Epithelial cell of proximal tubule (primary cell): Measurements from ENCODE around the gene ZDHHC16. TPM values are rescaled to one million over a fixed set of nuclear protein-coding genes. Genes with fewer than 3 reads are reported as not detected.

Source experiments
- DNase-seq: peaks from one replicate; pipeline ENCODE4 v3.0.0-alpha.2; 2011; ENCODE audit warnings: low read depth
- H3K4me3 ChIP-seq: 2 replicates; pipeline ENCODE4 v1.5.1; 2011; ENCODE audit warnings: low read depth, mild to moderate bottlenecking, low read length
- total RNA-seq: library from RNA; depleted of rRNA; stranded (reverse); fragments of >200 nt; gene quantifications from 2 replicates; pipeline ENCODE4 v1.2.3, GENCODE V29; 2015
- TF ChIP-seq, protein P1 (sequence below): conservative IDR thresholded peaks from 2 replicates; pipeline ENCODE4 v1.5.1; 2012; ENCODE audit warnings: low read depth, mild to moderate bottlenecking, low read length

The ZDHHC16 gene
- total RNA-seq, 1 donor from 2014 or later = 44.7 TPM

DNA sequence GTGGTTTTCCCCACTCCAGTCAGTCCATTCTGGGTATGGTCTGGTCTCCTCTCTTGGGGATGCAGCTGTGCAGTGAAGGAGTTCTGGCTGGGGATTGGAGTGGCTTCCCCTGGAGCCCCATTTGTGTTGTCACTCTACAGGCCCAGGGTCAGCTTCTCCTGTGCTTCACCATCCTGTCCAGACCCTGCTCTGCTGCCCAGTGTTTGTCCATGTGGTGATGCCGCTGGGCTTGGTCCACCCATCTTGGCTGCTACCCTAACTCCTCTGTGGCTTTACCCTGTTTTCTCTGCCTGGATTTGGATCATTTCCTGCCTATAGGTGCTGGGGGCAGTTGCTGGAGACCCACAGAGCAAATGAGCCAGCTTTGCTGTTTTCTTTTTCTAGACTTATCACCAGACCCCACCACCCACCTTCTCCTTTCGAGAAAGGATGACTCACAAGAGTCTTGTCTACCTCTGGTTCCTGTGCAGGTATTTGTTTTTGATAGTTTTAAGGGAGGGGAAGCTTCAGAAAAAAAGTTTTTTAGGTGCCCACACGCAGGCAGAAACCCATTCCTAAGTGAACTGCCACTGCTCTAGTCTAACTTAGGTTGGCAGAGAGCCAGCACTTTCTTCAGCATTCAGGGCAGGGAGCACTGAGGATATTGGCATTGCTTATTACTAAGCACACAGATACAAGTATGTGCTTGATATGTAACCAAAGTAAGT is 8.5 kb downstream of the ZDHHC16 start:
- TF ChIP-seq, protein P1, sequence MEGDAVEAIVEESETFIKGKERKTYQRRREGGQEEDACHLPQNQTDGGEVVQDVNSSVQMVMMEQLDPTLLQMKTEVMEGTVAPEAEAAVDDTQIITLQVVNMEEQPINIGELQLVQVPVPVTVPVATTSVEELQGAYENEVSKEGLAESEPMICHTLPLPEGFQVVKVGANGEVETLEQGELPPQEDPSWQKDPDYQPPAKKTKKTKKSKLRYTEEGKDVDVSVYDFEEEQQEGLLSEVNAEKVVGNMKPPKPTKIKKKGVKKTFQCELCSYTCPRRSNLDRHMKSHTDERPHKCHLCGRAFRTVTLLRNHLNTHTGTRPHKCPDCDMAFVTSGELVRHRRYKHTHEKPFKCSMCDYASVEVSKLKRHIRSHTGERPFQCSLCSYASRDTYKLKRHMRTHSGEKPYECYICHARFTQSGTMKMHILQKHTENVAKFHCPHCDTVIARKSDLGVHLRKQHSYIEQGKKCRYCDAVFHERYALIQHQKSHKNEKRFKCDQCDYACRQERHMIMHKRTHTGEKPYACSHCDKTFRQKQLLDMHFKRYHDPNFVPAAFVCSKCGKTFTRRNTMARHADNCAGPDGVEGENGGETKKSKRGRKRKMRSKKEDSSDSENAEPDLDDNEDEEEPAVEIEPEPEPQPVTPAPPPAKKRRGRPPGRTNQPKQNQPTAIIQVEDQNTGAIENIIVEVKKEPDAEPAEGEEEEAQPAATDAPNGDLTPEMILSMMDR = no peak
- DNase-seq = no peak
- H3K4me3 ChIP-seq = no peak overlapping the region

- no peak overlapping the region for H3K4me3 ChIP-seq
- TF ChIP-seq, protein P1 = no peak
These were observed 10.2 kb downstream of the ZDHHC16 start for GRCh38 chr10:97456034-97456685.

GRCh38 chr10:97456686-97457065 is 10.7 kb downstream of the ZDHHC16 start:
- H3K4me3 ChIP-seq = no peak overlapping the region
- no peak for DNase-seq
- TF ChIP-seq, protein P1 = no peak

More at GRCh38 chr10:97456034-97456685, 10.2 kb downstream of the ZDHHC16 start:
- no peak for DNase-seq

DNA sequence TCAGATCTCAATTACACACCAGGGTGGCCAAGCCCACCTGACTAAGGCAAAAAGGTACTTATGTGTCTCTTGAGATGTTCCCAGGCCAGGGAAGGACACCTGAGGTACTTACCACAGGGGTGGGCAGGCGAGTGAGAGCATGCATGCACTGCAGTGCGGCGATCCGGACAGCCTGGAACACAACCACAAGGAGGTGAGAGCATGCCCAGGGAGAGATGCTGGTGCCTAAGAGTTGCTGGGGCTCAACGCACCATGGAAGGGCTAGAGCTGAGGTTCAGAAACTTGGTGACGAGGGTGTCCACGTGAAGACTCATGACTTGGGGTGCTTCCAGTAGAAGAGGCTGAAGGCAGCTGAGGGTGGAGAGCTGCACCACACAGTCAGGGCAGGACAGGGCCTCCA is 13.1 kb downstream of the ZDHHC16 start:
- no peak for DNase-seq
- TF ChIP-seq, protein P1 = no peak

GRCh38 chr10:97459933-97460332 is 14.0 kb downstream of the ZDHHC16 start:
- no peak overlapping the region for H3K4me3 ChIP-seq
- DNase-seq = no peak
- TF ChIP-seq, protein P1 = no peak

More for the DNA sequence above, 13.1 kb downstream of the ZDHHC16 start:
- H3K4me3 ChIP-seq = no peak overlapping the region

DNA sequence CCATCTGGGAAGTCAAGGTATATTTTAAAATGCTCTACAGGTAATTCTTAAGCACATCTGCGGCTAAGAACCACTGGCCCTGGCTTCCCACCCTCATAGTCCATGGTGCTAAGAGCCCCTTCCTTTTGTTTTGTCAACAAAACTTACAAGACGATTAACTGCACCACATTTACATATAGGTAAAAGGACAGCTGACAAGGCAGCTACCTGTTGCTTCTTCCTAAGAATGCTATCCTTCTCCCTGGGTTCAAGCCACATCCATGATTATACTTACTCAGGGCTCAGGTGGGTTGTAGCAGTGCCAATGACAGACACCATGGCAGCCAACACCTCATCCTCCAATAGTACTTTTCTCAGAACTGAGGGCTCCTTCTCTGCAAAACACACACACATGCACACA is 16.3 kb downstream of the ZDHHC16 start:
- no peak overlapping the region for H3K4me3 ChIP-seq
- DNase-seq = no peak
- TF ChIP-seq, protein P1 = no peak
